H1 (cell line): Measurements from ENCODE around the gene ASGR1. TPM values are rescaled to one million over a fixed set of nuclear protein-coding genes. Genes with fewer than 3 reads are reported as not detected.

Source experiments
- CTCF ChIA-PET: fragments of 300-600 bp; sonication (Branson Sonifier 250); formaldehyde crosslinking; loops from one replicate; lab custom pipeline; 2021; ENCODE audit not compliant: partially characterized antibody; lab: Charles Lee
- POLR2A ChIA-PET: fragments of 300-600 bp; sonication (Branson Sonifier 250); formaldehyde crosslinking; loops from one replicate; lab custom pipeline; 2021; ENCODE audit warnings: inconsistent platforms; ENCODE audit not compliant: partially characterized antibody; lab: Charles Lee
- DNase-seq, 2 experiments: peaks; one replicate each; pipeline versions ENCODE4 v3.0.0 to v3.0.0-alpha.2; 2010 to 2022; ENCODE audit warnings: low spot score in 2 of 2, low read depth in 1 of 2, mixed read lengths in 1 of 2
- FAIRE-seq: peaks from 2 replicates; lab custom pipeline; 2011; peaks lifted over from hg19 to GRCh38; lab: Jason Lieb, UNC
- H2AFZ ChIP-seq: 2 replicates; pipeline ENCODE4 v1.8.1; 2012; ENCODE audit warnings: low read length, inconsistent platforms
- H2AK5ac ChIP-seq: 2 replicates; pipeline ENCODE4 v1.6.1; 2013; ENCODE audit warnings: low read depth, low read length
- H2BK120ac ChIP-seq: replicated peaks from 2 replicates; pipeline ENCODE3; 2013; ENCODE audit warnings: low read depth, low read length, inconsistent platforms
- H2BK12ac ChIP-seq: 2 replicates; pipeline ENCODE4 v1.6.1; 2013; ENCODE audit warnings: low read depth, low read length
- H2BK15ac ChIP-seq: 2 replicates; pipeline ENCODE4 v1.6.1; 2013; ENCODE audit warnings: low read length
- H2BK20ac ChIP-seq: 2 replicates; pipeline ENCODE4 v1.6.1; 2013; ENCODE audit warnings: low read length
- H2BK5ac ChIP-seq: 2 replicates; pipeline ENCODE4 v1.6.1; 2013; ENCODE audit warnings: low read depth, low read length
- H3K14ac ChIP-seq: 2 replicates; pipeline ENCODE4 v1.6.1; 2013; ENCODE audit warnings: inconsistent platforms; ENCODE audit not compliant: insufficient read length
- H3K18ac ChIP-seq: 2 replicates; pipeline ENCODE4 v1.6.1; 2013; ENCODE audit warnings: low read length; ENCODE audit errors: extremely low read depth
- H3K23ac ChIP-seq: 2 replicates; pipeline ENCODE4 v1.6.1; 2013; ENCODE audit warnings: inconsistent platforms; ENCODE audit not compliant: insufficient read length
- H3K23me2 ChIP-seq: 2 replicates; pipeline ENCODE4 v1.6.1; 2013; ENCODE audit warnings: low read depth, low read length
- H3K27ac ChIP-seq: 2 replicates; pipeline ENCODE4 v1.6.1; 2011; ENCODE audit warnings: low read depth, low read length, inconsistent platforms
- H3K27me3 ChIP-seq, 4 experiments: replicated peaks in 1 of 4; 1 replicate in 1 of 4; 2 replicates in 3 of 4; pipeline versions ENCODE4 v1.6.1 to v1.8.1; 2011 to 2013; ENCODE audit warnings: low read length in 3 of 4, mild to moderate bottlenecking in 3 of 4, inconsistent platforms in 2 of 4, mixed read lengths in 2 of 4, moderate library complexity in 1 of 4; ENCODE audit not compliant: control insufficient read depth in 3 of 4, insufficient read depth in 3 of 4; ENCODE audit errors: extremely low read depth in 1 of 4
- H3K36me3 ChIP-seq, 4 experiments: 2 replicates each; pipeline versions ENCODE4 v1.6.1 to v1.8.1; 2011 to 2013; ENCODE audit warnings: mild to moderate bottlenecking in 4 of 4, low read length in 3 of 4, moderate library complexity in 2 of 4, control low read depth in 1 of 4, inconsistent platforms in 1 of 4; ENCODE audit not compliant: insufficient read depth in 4 of 4, control insufficient read depth in 2 of 4
- H3K4ac ChIP-seq: replicated peaks from 2 replicates; pipeline ENCODE3; 2013; ENCODE audit warnings: low read length, low read depth, mixed read lengths, inconsistent platforms; ENCODE audit not compliant: insufficient read length
- H3K4me1 ChIP-seq, 4 experiments: replicated peaks in 1 of 4; 1 replicate in 1 of 4; 2 replicates in 3 of 4; pipeline versions ENCODE4 v1.6.1 to v1.8.1; 2011 to 2013; ENCODE audit warnings: low read length in 3 of 4, inconsistent platforms in 2 of 4, mixed read lengths in 1 of 4; ENCODE audit not compliant: insufficient read depth in 4 of 4, control insufficient read depth in 3 of 4
- H3K4me2 ChIP-seq, 2 experiments: 2 replicates each; pipeline versions ENCODE4 v1.6.1 to v1.8.1; 2011 to 2013; ENCODE audit warnings: low read depth in 2 of 2, low read length in 2 of 2, control low read depth in 1 of 2, inconsistent platforms in 1 of 2, mild to moderate bottlenecking in 1 of 2; ENCODE audit not compliant: insufficient read depth in 1 of 2
- H3K4me3 ChIP-seq, 4 experiments: fragments of 200-600, 300-600 bp in 1 of 4; sonication (generic), shearing (Covaris generic), sonication (Bioruptor Twin) in 1 of 4; 2 replicates each; pipeline versions ENCODE4 v1.5.1 to v1.8.1; 2011 to 2016; ENCODE audit warnings: low read length in 4 of 4, low read depth in 3 of 4, control low read depth in 2 of 4, inconsistent platforms in 2 of 4, mild to moderate bottlenecking in 2 of 4, mixed read lengths in 1 of 4, moderate library complexity in 1 of 4; ENCODE audit not compliant: insufficient read depth in 2 of 4; ENCODE audit errors: extremely low read depth in 1 of 4
- H3K56ac ChIP-seq: replicated peaks from 2 replicates; pipeline ENCODE3; 2013; ENCODE audit warnings: low read depth, mild to moderate bottlenecking, mixed read lengths, low read length, inconsistent platforms; ENCODE audit not compliant: insufficient read length
- H3K79me1 ChIP-seq: 2 replicates; pipeline ENCODE4 v1.6.1; 2013; ENCODE audit warnings: low read depth, low read length, control low read depth
- H3K79me2 ChIP-seq, 2 experiments: 2 replicates each; pipeline versions ENCODE4 v1.6.1 to v1.8.1; 2012 to 2013; ENCODE audit warnings: low read length in 2 of 2, mild to moderate bottlenecking in 2 of 2, inconsistent platforms in 1 of 2; ENCODE audit not compliant: insufficient read depth in 2 of 2, control insufficient read depth in 1 of 2
- H3K9ac ChIP-seq, 4 experiments: replicated peaks in 1 of 4; 1 replicate in 1 of 4; 2 replicates in 3 of 4; pipeline versions ENCODE4 v1.6.1 to v1.8.1; 2011 to 2013; ENCODE audit warnings: low read depth in 3 of 4, low read length in 3 of 4, control low read depth in 2 of 4, mild to moderate bottlenecking in 2 of 4, moderate library complexity in 2 of 4, inconsistent platforms in 1 of 4; ENCODE audit errors: extremely low read depth in 1 of 4
- H3K9me3 ChIP-seq, 2 experiments: 2 replicates each; pipeline versions ENCODE4 v1.6.1 to v1.8.1; 2012 to 2013; ENCODE audit warnings: mild to moderate bottlenecking in 2 of 2, moderate library complexity in 2 of 2, control low read depth in 1 of 2, inconsistent platforms in 1 of 2, low read depth in 1 of 2, low read length in 1 of 2, mixed read lengths in 1 of 2; ENCODE audit not compliant: insufficient read depth in 2 of 2
- H4K20me1 ChIP-seq, 2 experiments: replicated peaks in 1 of 2; 2 replicates each; pipeline versions ENCODE3 to v1.8.1; 2011 to 2013; ENCODE audit warnings: inconsistent platforms in 2 of 2, low read length in 2 of 2, mild to moderate bottlenecking in 1 of 2; ENCODE audit not compliant: insufficient read depth in 2 of 2, control insufficient read depth in 1 of 2
- H4K5ac ChIP-seq: 2 replicates; pipeline ENCODE4 v1.6.1; 2013; ENCODE audit warnings: low read length, low read depth, mixed read lengths, inconsistent platforms; ENCODE audit not compliant: insufficient read length
- H4K8ac ChIP-seq: 2 replicates; pipeline ENCODE4 v1.8.0; 2013; ENCODE audit warnings: mild to moderate bottlenecking, moderate library complexity, low read length, inconsistent platforms; ENCODE audit not compliant: insufficient read depth; ENCODE audit errors: extremely low read depth
- H4K91ac ChIP-seq: replicated peaks from 2 replicates; pipeline ENCODE3; 2013; ENCODE audit warnings: low read length, mixed read lengths, inconsistent platforms; ENCODE audit not compliant: insufficient read length
- ASH2L ChIP-seq: fragments of 200-600, 300-600 bp; sonication (generic); IDR thresholded peaks from one replicate; pipeline ENCODE4 v1.7.1; 2017; ENCODE audit warnings: low read length
- ATF3 ChIP-seq: IDR thresholded peaks from 2 replicates; pipeline ENCODE4 v1.6.1; 2011; ENCODE audit warnings: low read depth, mild to moderate bottlenecking, low read length; ENCODE audit not compliant: insufficient read depth
- CBX5 ChIP-seq: fragments of 300-800, 300-1000 bp; sonication (generic); IDR thresholded peaks from 2 replicates; pipeline ENCODE4 v1.7.1; 2016; ENCODE audit warnings: antibody characterized with exemption, low read length, low read depth
- EGR1 ChIP-seq: IDR thresholded peaks from 2 replicates; pipeline ENCODE4 v1.6.1; 2011; ENCODE audit warnings: low read depth, low read length, borderline replicate concordance
- HDAC2 ChIP-seq, 2 experiments: fragments of 300-600 bp in 1 of 2; sonication (generic) in 1 of 2; IDR thresholded peaks; 2 replicates each; pipeline ENCODE4 v1.6.1; 2011 to 2012; ENCODE audit warnings: low read depth in 2 of 2, low read length in 2 of 2, mild to moderate bottlenecking in 2 of 2, moderate library complexity in 2 of 2, borderline replicate concordance in 1 of 2, inconsistent platforms in 1 of 2
- JUND ChIP-seq: IDR thresholded peaks from 2 replicates; pipeline ENCODE4 v1.6.1; 2011; ENCODE audit warnings: mild to moderate bottlenecking, improper control_type of control experiment, low read length
- KDM4A ChIP-seq: IDR thresholded peaks from one replicate; pipeline ENCODE4 v1.7.1; 2012; ENCODE audit warnings: low read depth, mild to moderate bottlenecking, moderate library complexity, low read length, inconsistent platforms; ENCODE audit not compliant: severe bottlenecking
- MAFK ChIP-seq: IDR thresholded peaks from 2 replicates; pipeline ENCODE4 v1.6.1; 2012; ENCODE audit warnings: low read depth, mild to moderate bottlenecking, improper control_type of control experiment, low read length
- RXRA ChIP-seq: IDR thresholded peaks from 2 replicates; pipeline ENCODE4 v1.6.1; 2011; ENCODE audit warnings: low read depth, mild to moderate bottlenecking, low read length, moderate library complexity; ENCODE audit not compliant: insufficient read depth
- SRF ChIP-seq: IDR thresholded peaks from 2 replicates; pipeline ENCODE4 v1.6.1; 2011; ENCODE audit warnings: mild to moderate bottlenecking, low read depth, low read length, moderate library complexity
- TAF7 ChIP-seq: optimal IDR thresholded peaks from 2 replicates; pipeline ENCODE3; 2011; ENCODE audit warnings: low read depth, mild to moderate bottlenecking, inconsistent platforms, low read length, moderate library complexity, borderline replicate concordance
- USF2 ChIP-seq: IDR thresholded peaks from 2 replicates; pipeline ENCODE4 v1.6.1; 2011; ENCODE audit warnings: low read length, improper control_type of control experiment
- WGBS, 2 experiments: shearing (Covaris generic) in 1 of 2; methylation state at CpG; one replicate each; pipeline versions ENCODE4 v1.1.6 to v1.1.7; 2013 to 2015; ENCODE audit warnings: low lambda C conversion rate in 2 of 2, mixed read lengths in 2 of 2, inconsistent platforms in 1 of 2, low coverage in 1 of 2, missing lambda C conversion rate in 1 of 2; ENCODE audit not compliant: insufficient replicate concordance in 2 of 2, insufficient coverage in 1 of 2, insufficient read length in 1 of 2; ENCODE audit errors: extremely low coverage in 1 of 2, missing lambda C conversion rate in 1 of 2; 5-methylcytosine and 5-hydroxymethylcytosine counted together
- polyA plus RNA-seq, 7 experiments: library from polyadenylated mRNA; depleted of rRNA in 3 of 7; stranded (reverse) in 5 of 7; unstranded in 2 of 7; fragments of >200 nt in 5 of 7; fragments of 200-250 nt in 2 of 7; gene quantifications; 1 replicate in 5 of 7; 2 replicates in 1 of 7; 4 replicates in 1 of 7; pipeline versions ENCODE4 v1.2.1 to v1.2.3, GENCODE V29; 2011 to 2013; ENCODE audit warnings: missing spikeins in 2 of 7, mixed read lengths in 2 of 7
- total RNA-seq: library from RNA; stranded (reverse); fragmentation: NEBNext Ultra II Directional; extraction: Animal tissue kit (Norgen Biotek cat#: 25700); gene quantifications from 2 replicates; pipeline ENCODE4 v1.2.1, GENCODE V29; 2021

Gene ASGR1
- total and polyA plus RNA-seq, 2 of the 8 experiments (the other 6 are each of a cell fraction or from before 2014, with no cell fraction given): 10.8 to 14.5 TPM

- Histone ChIP-seq H3K23ac (no peak overlapping the region), H2BK20ac (no peak overlapping the region), H2BK120ac (no peak overlapping the region), H4K91ac (no peak overlapping the region), H2BK15ac (no peak overlapping the region), H2BK5ac (no peak overlapping the region), H3K14ac (no peak overlapping the region), H3K79me1 (peaks cover 17% of the 10 kb centered on the region; the same call in 1 of the 2 replicates), H3K4ac (no peak overlapping the region), H2BK12ac (no peak overlapping the region), H3K4me1 (peaks cover 5 to 18% (median 15%) of the 10 kb centered on the region in 4 experiments), H3K56ac (no peak overlapping the region), H4K5ac (no peak overlapping the region), H3K79me2 (peaks cover 0 to 24% of the 10 kb centered on the region in 2 experiments; a peak in 1 of 4 replicates), H3K36me3 (peaks cover 19 to 30% (median 26%) of the 10 kb centered on the region in 4 experiments), H2AK5ac (no peak overlapping the region), H3K18ac (no peak overlapping the region), H2AFZ (no peak overlapping the region), H3K4me2 (no peak overlapping the region; a peak in 1 of 4 replicates), H3K9ac (no peak overlapping the region), H4K20me1 (peaks cover 3 to 20% of the 10 kb centered on the region in 2 experiments), H3K4me3 (no peak overlapping the region), H3K9me3 (no peaks in the 10 kb centered on the region), H3K27me3 (no peaks in the 10 kb centered on the region; a peak in 1 of 7 replicates), H3K23me2 (peaks cover 17% of the 10 kb centered on the region; the same call in 1 of the 2 replicates), H3K27ac (no peak overlapping the region), H4K8ac (no peak overlapping the region)
- POLR2A ChIA-PET: interaction anchor here (1.0 to 2.0 kb wide), 2 partner anchors 9 to 15 kb away, joined by 3 to 8 read pairs; partner anchors contain the start of gene DLG4
- DNase-seq (no peak), FAIRE-seq (no peak)
- WGBS, 2 experiments: 87% methylated on average over 15 of the region's 16 CpGs; no CpG with 5 or more reads in 1 of the 2 experiments
- CTCF ChIA-PET: no interaction called here
- TF ChIP-seq RXRA (no peak), ASH2L (no peak), EGR1 (no peak), JUND (no peak), SRF (no peak), TAF7 (no peak), HDAC2 (IDR thresholded peaks at IDR 0.05; ENCODE audit: borderline replicate concordance in 1 of 2, low read depth in 2 of 2, low read length in 2 of 2) (no peak), ATF3 (no peak), KDM4A (no peak), USF2 (no peak), CBX5 (no peak), MAFK (no peak)
Measured at GRCh38 chr17:7203391-7203790, 24.2 kb upstream of the ASGR1 start.
